Embryonic facial prominence (tissue), 1 donor: ENCODE data around the gene FAM217B.

Experiments
- DNase-seq: peaks from one replicate; pipeline ENCODE4 v3.0.0-alpha.2; 2016; ENCODE audit errors: extremely low spot score

Gene FAM217B

DNA sequence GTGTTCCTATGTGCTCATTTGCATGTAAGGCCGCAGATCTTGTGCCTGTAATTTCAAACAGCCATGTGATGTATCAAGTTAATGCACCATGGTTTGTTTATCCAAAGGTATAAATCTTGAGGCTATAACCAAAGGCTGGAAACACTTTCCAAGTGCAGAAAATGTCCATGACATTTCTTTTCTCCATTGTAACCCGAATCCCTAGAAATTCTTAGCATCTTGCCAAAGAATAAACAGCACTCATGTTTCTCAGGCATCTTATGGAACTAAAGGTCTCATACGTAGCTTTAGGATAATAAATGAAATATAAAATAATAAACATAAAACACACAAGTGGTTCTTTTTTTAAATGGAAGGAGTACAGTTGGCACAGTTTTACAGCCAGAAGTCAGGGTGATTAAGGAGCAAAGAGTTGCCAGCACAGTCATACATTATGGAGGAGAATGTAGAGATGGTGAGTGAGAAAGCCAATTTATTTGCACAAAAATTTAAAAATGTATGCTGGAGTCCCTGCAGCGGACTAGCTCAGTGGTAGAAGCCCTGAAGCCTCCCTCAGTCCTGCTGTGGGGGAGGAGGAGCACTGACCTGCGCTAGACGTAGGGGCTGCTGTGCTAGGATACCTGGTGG lies 36.1 kb downstream of the FAM217B start:
- DNase-seq: peak; percentile 26

DNA sequence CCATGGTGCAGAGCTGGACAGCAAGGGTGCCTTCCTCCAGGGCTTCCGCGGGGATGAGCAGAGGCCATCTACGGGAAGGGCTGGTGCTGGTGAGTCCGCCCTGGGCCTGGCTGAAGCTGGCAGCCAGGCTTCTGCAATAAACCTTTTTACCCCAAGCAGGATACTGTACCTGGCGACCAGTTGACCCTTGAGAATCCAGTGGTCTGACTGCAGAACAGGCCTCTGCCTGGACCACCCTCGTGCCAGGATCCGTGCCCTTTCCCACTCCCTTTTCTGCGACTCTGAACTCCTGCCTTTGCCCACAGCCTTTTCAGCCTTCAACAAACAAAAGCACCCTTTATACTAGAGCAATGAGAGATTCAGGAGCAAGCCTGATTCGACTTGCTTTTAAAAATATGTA lies 36.9 kb downstream of the FAM217B start:
- no peak for DNase-seq

DNA sequence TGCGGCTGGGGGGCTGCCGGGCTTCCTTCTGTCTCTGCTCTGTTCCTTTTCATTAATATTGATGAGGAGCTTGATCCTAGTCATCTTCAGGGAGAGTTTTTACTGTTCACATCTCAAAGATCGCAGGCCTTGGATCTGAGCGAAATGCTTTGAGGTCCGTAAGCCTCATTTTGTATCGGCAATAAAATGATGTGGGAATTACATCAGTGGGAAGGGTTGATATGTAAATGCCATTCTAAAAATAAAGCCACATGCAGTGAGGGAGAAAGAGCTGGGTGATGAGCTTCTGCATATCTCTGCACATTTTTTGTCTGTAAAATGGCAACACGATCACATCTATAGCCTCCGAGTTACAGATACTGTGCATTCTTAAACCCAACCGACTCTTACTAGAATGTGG lies 42.9 kb downstream of the FAM217B start:
- no peak for DNase-seq

DNA sequence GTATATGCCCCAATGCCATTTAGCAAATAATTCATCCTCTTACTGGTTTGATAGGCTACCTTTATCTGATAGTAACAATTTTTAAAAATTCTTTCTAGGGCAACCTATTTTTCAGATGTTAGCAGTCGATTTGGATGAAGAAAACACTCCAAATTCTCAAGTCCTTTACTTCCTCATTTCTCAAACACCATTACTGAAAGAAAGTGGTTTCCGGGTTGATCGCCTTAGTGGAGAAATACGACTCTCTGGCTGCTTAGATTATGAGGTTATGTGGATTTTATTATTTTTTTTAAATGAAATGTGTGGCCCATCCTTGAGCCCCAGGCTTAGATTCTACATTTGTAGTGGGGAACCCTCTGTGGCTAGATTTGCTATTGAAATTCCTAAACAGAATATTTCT lies 44.4 kb downstream of the FAM217B start:
- no peak for DNase-seq

DNA sequence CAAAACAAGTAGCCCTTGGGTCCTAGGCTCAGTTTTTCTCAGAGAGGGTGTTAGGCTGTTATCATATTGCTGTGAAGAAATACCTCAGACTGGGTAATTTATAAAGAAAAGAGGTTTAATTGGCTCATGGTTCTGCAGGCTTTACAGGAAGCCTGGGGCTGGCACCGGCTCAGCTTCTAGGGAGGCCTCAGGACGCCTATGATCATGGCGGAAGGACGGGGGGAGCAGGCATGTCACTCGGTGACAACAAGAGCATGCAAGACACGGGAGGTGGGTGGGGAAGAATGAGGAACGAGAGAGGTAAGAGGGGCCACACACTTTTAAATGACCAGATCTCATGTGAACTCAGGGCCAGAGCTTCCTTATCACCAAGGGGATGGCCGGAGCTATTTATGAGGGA lies 45.0 kb downstream of the FAM217B start:
- DNase-seq: no peak

DNA sequence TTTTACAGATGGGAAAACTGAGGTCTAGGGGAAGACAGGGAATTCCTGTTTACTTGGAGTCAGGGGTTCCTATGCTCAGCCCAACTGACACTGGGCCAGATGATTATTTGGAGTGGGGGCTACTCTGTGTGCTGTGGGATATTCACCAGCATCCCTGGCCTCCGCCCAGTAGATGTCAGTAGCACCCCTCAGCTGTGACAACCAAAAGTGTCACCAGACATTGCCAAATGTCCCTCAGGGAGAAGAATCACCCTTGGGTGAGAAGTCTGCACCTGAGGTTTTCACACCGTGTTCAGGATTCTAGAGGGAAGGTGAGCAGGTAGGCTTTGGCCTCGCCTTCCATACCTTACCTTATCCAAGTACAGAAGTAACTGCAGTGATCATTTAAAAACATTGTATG lies 45.7 kb downstream of the FAM217B start:
- no peak for DNase-seq

DNA sequence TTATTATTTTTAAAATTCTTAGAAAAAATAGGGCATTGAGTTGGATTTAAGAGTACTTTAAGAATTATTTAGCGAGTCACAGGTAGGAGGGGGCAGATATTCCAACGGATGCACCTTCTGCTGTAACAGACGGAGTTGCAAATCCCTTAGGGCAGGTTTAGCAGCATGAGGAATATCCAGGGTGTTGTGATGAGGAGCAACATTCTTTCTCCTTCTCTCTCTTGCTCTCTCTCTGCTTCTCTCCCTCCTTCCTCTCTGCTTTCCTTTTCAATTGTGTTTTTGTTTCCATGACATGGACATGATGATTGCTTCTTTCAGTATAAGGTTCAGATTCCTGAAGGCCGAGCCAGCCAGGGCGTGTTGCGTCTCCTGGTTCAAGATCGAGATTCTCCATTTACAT lies 46.9 kb downstream of the FAM217B start:
- DNase-seq: no peak

DNA sequence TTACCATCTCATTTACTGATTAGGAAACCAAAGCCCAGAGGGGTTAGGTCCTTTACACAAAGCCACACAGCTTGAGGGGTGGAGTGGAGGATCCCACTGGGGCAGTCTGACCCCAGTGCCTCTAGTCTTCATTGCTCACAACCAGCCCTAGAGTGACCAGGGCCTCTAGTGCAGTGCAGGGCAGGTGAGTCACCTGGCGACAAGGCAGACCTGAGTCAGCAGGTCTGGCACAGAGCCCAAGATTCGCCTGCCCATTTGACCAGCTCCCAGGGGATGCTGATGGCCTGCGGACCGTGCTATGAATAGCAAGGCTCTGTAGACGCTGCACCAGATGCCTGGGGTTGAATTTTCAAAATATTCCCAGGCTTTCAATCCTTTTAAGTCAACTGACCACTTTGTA lies 48.0 kb downstream of the FAM217B start:
- no peak for DNase-seq

DNA sequence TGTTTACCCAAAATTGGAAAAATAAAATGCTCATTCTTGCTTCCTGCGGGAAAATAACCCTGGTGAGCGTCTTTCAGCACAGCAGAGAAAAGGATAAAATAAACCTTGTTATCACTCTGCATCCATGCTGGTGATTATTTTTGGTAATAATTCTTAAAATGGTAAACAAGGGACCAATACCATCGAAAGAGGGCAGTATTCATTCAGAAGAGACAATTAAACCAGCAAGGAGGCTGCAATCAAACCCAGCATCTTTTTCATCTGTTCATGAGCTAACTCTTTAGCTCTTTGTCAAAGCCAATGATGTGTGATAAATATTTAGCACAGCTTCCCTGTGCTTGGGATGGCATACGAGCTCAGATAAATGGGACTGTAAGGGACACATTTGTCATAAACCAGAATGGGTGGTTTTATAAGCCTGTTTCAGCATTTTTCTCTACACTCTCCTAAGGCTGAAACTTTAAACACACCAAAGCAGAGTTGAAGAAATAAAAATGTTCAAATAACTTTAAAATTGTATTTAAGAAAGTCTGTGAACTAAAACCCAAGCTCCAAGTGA lies 52.4 kb downstream of the FAM217B start:
- DNase-seq: no peak

DNA sequence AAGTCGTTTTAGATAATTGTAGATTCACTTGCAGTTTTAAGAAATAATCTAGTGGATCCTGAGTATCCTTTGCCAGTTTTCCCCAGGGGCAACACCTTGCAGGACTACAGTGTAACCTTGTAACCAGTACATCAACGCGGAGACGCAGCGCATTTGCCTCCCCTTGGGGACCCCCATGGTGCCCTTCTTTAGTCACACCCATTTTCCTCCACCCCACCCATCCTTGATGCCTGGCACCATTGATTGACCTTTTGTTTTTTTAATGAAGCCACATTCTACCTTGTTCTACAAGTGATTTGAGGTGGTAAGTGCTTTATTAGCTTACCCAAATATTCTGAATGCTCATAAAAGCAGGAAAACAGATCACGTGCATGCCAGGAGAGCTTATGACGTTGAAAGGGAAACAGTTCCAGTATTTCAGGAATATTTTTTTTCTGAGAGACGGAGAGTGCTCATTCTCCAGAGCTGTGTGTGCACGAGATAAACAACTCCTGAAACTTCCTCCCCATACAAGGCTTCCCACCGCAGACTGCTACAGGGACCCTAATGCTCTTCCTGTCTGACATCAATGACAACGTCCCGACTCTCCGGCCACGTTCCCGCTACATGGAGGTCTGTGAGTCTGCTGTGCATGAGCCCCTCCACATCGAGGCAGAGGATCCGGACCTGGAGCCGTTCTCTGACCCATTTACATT lies 53.7 kb downstream of the FAM217B start:
- DNase-seq: no peak

DNA sequence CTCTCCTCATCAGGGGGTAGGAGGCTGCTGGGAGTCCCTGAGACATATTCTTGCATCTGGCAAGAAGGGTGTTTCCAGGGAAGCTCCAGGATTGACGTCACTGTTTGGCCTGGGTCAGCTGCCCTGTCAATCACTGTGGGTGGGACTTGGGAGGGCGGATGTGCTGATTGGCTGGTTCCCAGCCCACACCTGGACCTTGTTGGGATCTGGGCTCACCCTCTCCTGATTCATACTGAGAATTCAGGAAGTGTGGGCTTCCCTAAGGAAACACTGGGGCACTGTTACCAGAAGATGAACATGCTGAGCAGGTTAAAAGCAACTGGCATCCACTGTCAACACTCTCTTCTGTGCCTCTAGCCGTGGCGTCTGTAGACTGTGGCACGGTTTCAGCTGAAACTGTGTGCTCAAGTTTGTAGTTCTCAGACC lies 54.5 kb downstream of the FAM217B start:
- DNase-seq: peak; percentile 35

DNA sequence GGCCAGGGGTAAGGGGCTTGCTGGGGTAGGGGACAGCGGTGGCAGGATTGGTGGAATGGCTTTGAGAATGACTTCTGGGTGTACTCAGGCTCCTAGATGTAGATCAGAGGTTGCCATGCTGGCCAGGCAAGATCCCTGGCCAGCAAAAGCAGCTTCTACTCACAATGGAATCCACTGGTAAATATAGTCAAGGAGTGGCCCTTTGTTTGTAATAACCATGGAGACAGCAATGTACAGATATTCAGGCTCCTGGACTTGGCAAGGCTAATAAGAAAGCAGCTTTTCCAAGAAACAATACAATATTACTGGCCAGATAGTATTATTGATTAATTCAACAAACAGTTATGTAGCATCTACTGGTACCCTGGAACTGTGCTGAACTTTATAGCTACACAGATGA lies 55.9 kb downstream of the FAM217B start:
- DNase-seq: no peak

DNA sequence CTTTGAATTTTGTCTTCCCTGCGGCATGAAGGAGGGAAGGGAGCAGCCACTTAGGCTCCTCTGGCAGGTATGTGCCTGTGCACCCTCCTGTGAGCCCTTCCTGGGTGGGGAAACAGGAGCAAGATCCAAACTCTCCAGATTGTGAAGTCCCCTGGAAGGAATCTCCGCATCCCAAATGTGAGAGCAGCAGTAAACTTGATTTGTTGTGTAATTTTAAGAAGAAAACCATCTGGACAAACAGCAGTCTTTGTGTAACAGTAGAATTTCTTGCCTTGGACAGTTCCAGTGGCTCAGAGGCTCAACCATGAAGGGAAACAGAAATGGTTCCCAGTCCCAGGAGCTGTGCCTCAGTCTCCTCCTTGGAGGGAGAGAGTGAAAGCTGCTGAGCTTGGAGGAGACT lies 57.7 kb downstream of the FAM217B start:
- no peak for DNase-seq
